GM23338 (cell line): Measurements from ENCODE around the gene TCEANC.

ENCODE experiments used
- CTCF ChIP-seq, 2 experiments: fragments of 200-600 bp in 1 of 2; sonication (generic) in 1 of 2; conservative IDR thresholded peaks; 2 replicates each; pipeline versions ENCODE4 v1.5.1 to v1.6.1; 2016 to 2017; ENCODE audit warnings: antibody characterized with exemption in 2 of 2, low read depth in 2 of 2, mild to moderate bottlenecking in 2 of 2, moderate library complexity in 1 of 2
- ETS1 ChIP-seq: IDR thresholded peaks from 2 replicates; pipeline ENCODE4 v1.6.1; 2016; ENCODE audit warnings: antibody characterized with exemption
- EZH2 ChIP-seq: fragments of 200-600 bp; sonication (generic); IDR thresholded peaks from one replicate; pipeline ENCODE4 v1.8.0; 2017; ENCODE audit warnings: antibody characterized with exemption, mild to moderate bottlenecking, low read depth; ENCODE audit not compliant: unreplicated experiment
- EZH2phosphoT487 ChIP-seq: fragments of 200-600 bp; sonication (generic); IDR thresholded peaks from one replicate; pipeline ENCODE4 v1.8.1; 2018; ENCODE audit warnings: antibody characterized with exemption; ENCODE audit not compliant: unreplicated experiment
- POLR2AphosphoS5 ChIP-seq: IDR thresholded peaks from 2 replicates; pipeline ENCODE4 v1.6.1; 2016; ENCODE audit warnings: antibody characterized with exemption, low read depth
- REST ChIP-seq: IDR thresholded peaks from one replicate; pipeline ENCODE4 v1.6.1; 2018; ENCODE audit warnings: antibody characterized with exemption; ENCODE audit not compliant: unreplicated experiment
- STAT1 ChIP-seq: IDR thresholded peaks from one replicate; pipeline ENCODE4 v1.6.1; 2016; ENCODE audit warnings: antibody characterized with exemption; ENCODE audit not compliant: unreplicated experiment
- ZNF114 ChIP-seq: fragments of 250-450 bp; sonication (Bioruptor Pico); IDR thresholded peaks from 2 replicates; pipeline ENCODE4 v1.5.0; 2020; ENCODE audit warnings: mild to moderate bottlenecking, moderate library complexity

- TF ChIP-seq EZH2 = no peak
- TF ChIP-seq POLR2AphosphoS5 = no peak
- TF ChIP-seq CTCF (conservative IDR thresholded peaks at IDR 0.05; ENCODE audit: low read depth in 2 of 2) = no peak
- no peak for TF ChIP-seq ZNF114 (CRISPR knock-in tag)
- TF ChIP-seq ETS1 = no peak
- no peak for TF ChIP-seq REST
- TF ChIP-seq EZH2phosphoT487 = no peak
- TF ChIP-seq STAT1 = no peak
Observed at GRCh38 chrX:13695601-13696115, 42.7 kb downstream of the TCEANC start.
